B cell (primary cell): ENCODE measurements around the gene FNDC11. TPM values are rescaled to one million over a fixed set of nuclear protein-coding genes. Genes with fewer than 3 reads are reported as not detected.

ENCODE experiments used
- ATAC-seq: fragments of 200-7000 bp; cut with Tn5 transposase; one replicate; pipeline ENCODE4 v1.10.0; 2021; ENCODE audit warnings: low read depth, mild to moderate bottlenecking, moderate number of reproducible peaks, moderate library complexity
- CTCF ChIA-PET: fragments of 350-600 bp; sonication (Branson Sonifier 250); formaldehyde crosslinking; loops from one replicate; lab custom pipeline; 2021; ENCODE audit warnings: antibody characterized with exemption, inconsistent platforms; lab: Charles Lee
- POLR2A ChIA-PET: fragments of 350-600 bp; sonication (Branson Sonifier 250); formaldehyde crosslinking; loops from one replicate; lab custom pipeline; 2021; ENCODE audit warnings: antibody characterized with exemption; lab: Charles Lee
- DNase-seq: peaks from one replicate; pipeline ENCODE4 v3.0.0; 2013
- H2AFZ ChIP-seq: 2 replicates; pipeline ENCODE4 v1.6.1; 2012; ENCODE audit warnings: mild to moderate bottlenecking, low read depth, low read length; ENCODE audit not compliant: insufficient read depth, poor library complexity, severe bottlenecking
- H3K27ac ChIP-seq, 2 donors: 1 replicate in 1 of 2; 2 replicates in 1 of 2; pipeline ENCODE4 v1.5.1; 2012 to 2013; ENCODE audit warnings: low read length in 2 of 2, mild to moderate bottlenecking in 2 of 2, moderate library complexity in 1 of 2
- H3K27me3 ChIP-seq, 4 experiments: fragments of 200-600 bp in 1 of 4; sonication (generic) in 1 of 4; replicated peaks in 1 of 4; 1 replicate in 2 of 4; 2 replicates in 2 of 4; pipeline versions ENCODE4 v1.6.1 to v1.7.0; 2013 to 2016; ENCODE audit warnings: low read length in 3 of 4, mild to moderate bottlenecking in 2 of 4, mixed read lengths in 1 of 4, moderate library complexity in 1 of 4; ENCODE audit not compliant: insufficient read depth in 4 of 4, control insufficient read depth in 3 of 4; ENCODE audit errors: control extremely low read depth in 1 of 4
- H3K36me3 ChIP-seq, 2 experiments: replicated peaks in 1 of 2; 1 replicate in 1 of 2; 2 replicates in 1 of 2; pipeline versions ENCODE4 v1.6.1 to v1.7.1; 2013; ENCODE audit warnings: low read length in 1 of 2; ENCODE audit not compliant: insufficient read depth in 2 of 2, control insufficient read depth in 1 of 2; ENCODE audit errors: control extremely low read depth in 1 of 2, extremely low read depth in 1 of 2
- H3K4me1 ChIP-seq, 2 donors: fragments of 200-600 bp in 1 of 2; sonication (generic) in 1 of 2; 1 replicate in 1 of 2; 2 replicates in 1 of 2; pipeline versions ENCODE4 v1.5.1 to v1.6.1; 2013 to 2017; ENCODE audit warnings: low read length in 2 of 2; ENCODE audit not compliant: control insufficient read depth in 2 of 2, insufficient read depth in 2 of 2
- H3K4me2 ChIP-seq: replicated peaks from 2 replicates; pipeline ENCODE3; 2012; ENCODE audit warnings: mild to moderate bottlenecking, low read depth, low read length; ENCODE audit not compliant: poor library complexity, severe bottlenecking
- H3K4me3 ChIP-seq, 5 experiments: fragments of 200-600 bp in 1 of 5; sonication (generic) in 1 of 5; 1 replicate in 3 of 5; 2 replicates in 2 of 5; pipeline versions ENCODE4 v1.5.1 to v1.7.0; 2011 to 2016; ENCODE audit warnings: low read length in 4 of 5, mild to moderate bottlenecking in 4 of 5, low read depth in 2 of 5, control low read depth in 1 of 5, moderate library complexity in 1 of 5; ENCODE audit not compliant: insufficient read depth in 1 of 5; ENCODE audit errors: control extremely low read depth in 1 of 5, extremely low read depth in 1 of 5
- H3K79me2 ChIP-seq: fragments of 200-600 bp; sonication (generic); one replicate; pipeline ENCODE4 v1.6.0; 2016; ENCODE audit warnings: low read length; ENCODE audit not compliant: control insufficient read depth, insufficient read depth
- H3K9ac ChIP-seq: fragments of 200-600 bp; sonication (generic); 2 replicates; pipeline ENCODE4 v1.6.1; 2017; ENCODE audit warnings: mild to moderate bottlenecking, low read length, moderate library complexity
- H3K9me3 ChIP-seq, 3 donors: one replicate each; pipeline versions ENCODE4 v1.6.1 to v1.7.1; 2013; ENCODE audit warnings: low read length in 2 of 3; ENCODE audit not compliant: control insufficient read depth in 2 of 3, insufficient read depth in 1 of 3; ENCODE audit errors: control extremely low read depth in 1 of 3
- H4K20me1 ChIP-seq: 2 replicates; pipeline ENCODE4 v1.6.0; 2012; ENCODE audit warnings: mild to moderate bottlenecking, low read length; ENCODE audit not compliant: insufficient read depth, control insufficient read depth, poor library complexity, severe bottlenecking
- H3K27ac Mint-ChIP-seq: one replicate; pipeline ENCODE4 v1.8.0; 2021; ENCODE audit warnings: mixed read lengths
- H3K27me3 Mint-ChIP-seq: one replicate; pipeline ENCODE4 v1.8.0; 2021; ENCODE audit warnings: mixed read lengths
- H3K4me1 Mint-ChIP-seq: one replicate; pipeline ENCODE4 v1.8.0; 2021; ENCODE audit warnings: mixed read lengths
- H3K4me3 Mint-ChIP-seq: one replicate; pipeline ENCODE4 v1.8.0; 2021; ENCODE audit warnings: mixed read lengths
- H3K9me3 Mint-ChIP-seq: one replicate; pipeline ENCODE4 v1.8.0; 2022; ENCODE audit warnings: mixed read lengths; ENCODE audit not compliant: insufficient read depth
- CTCF ChIP-seq: fragments of 200-600 bp; IDR thresholded peaks from one replicate; pipeline ENCODE4 v1.8.0; 2022; ENCODE audit warnings: antibody characterized with exemption, mild to moderate bottlenecking
- EZH2 ChIP-seq: IDR thresholded peaks from 2 replicates; pipeline ENCODE4 v1.6.1; 2012; ENCODE audit warnings: borderline replicate concordance, low read depth, mild to moderate bottlenecking, moderate library complexity, low read length; ENCODE audit not compliant: insufficient read depth, poor library complexity, severe bottlenecking
- WGBS: methylation state at CpG from one replicate; pipeline ENCODE4 v1.1.5; 2013; ENCODE audit warnings: missing lambda C conversion rate; ENCODE audit not compliant: insufficient coverage; 5-methylcytosine and 5-hydroxymethylcytosine counted together
- intact Hi-C: fragments of 100-400 bp; cut with micrococcal nuclease; formaldehyde crosslinking; loops from one replicate; pipeline ENCODE4 v1.10.0; 2022
- polyA plus RNA-seq: library from polyadenylated mRNA; depleted of rRNA; stranded (reverse); fragments of >200 nt; gene quantifications from 2 replicates; pipeline ENCODE4 v1.2.3, GENCODE V29; 2012
- total RNA-seq, 2 donors: library from RNA; stranded (reverse); fragments of 120-200 nt in 1 of 2; gene quantifications; 1 replicate in 1 of 2; 2 replicates in 1 of 2; pipeline versions ENCODE4 v1.2.3 to v1.2.4, GENCODE V29; 2013 to 2022

Gene FNDC11
- total and polyA plus RNA-seq, 2 donors (not counting 1 experiment from before 2014, with no cell fraction given), result 3.8 to 34.2 TPM

GRCh38 chr20:63531686-63532448, 22.1 kb upstream of the FNDC11 start:
- Histone ChIP-seq H4K20me1 (no peaks in the 10 kb centered on the region), H3K4me1 (peaks cover 3 to 7% of the 10 kb centered on the region in 2 donors), H3K4me2 (no peak overlapping the region), H3K9me3 (peaks cover 0 to 3% (median 0%) of the 10 kb centered on the region in 3 donors), H3K27ac (no peak overlapping the region), H3K27me3 (peaks cover 0 to 6% (median 0%) of the 10 kb centered on the region in 4 experiments), H3K36me3 (no peaks in the 10 kb centered on the region), H3K79me2 (no peaks in the 10 kb centered on the region), H3K9ac (no peak overlapping the region), H2AFZ (no peak overlapping the region), H3K4me3 (no peak overlapping the region)
- no peak for ATAC-seq
- H3K27me3 Mint-ChIP-seq, result no peaks in the 10 kb centered on the region
- H3K27ac Mint-ChIP-seq, result no peak overlapping the region
- intact Hi-C loops, result no loop called here
- TF ChIP-seq CTCF, result no peak
- H3K4me3 Mint-ChIP-seq, result no peak overlapping the region
- no peaks in the 10 kb centered on the region for H3K9me3 Mint-ChIP-seq
- WGBS, result 92% methylated on average over 23 of the region's 27 CpGs
- peaks cover 13% of the 10 kb centered on the region for H3K4me1 Mint-ChIP-seq
- POLR2A ChIA-PET, result interaction anchor here (0.6 to 1.1 kb wide), 4 partner anchors 10 to 327 kb away, joined by 3 to 7 read pairs (median 6); partner anchors contain the start of gene SLC2A4RG
- peak; percentile 17 for DNase-seq
- CTCF ChIA-PET, result interaction anchor here (1.1 kb wide), 1 partner anchor 442 kb away, joined by 3 read pairs; no protein-coding TSS in a partner anchor

- no peak overlapping the region for H3K9ac ChIP-seq
- peaks cover 0 to 3% (median 0%) of the 10 kb centered on the region in 3 donors for H3K9me3 ChIP-seq
- 76% methylated on average over 24 of the region's 24 CpGs for WGBS
- no peak overlapping the region for H3K4me2 ChIP-seq
- no peaks in the 10 kb centered on the region for H4K20me1 ChIP-seq
- intact Hi-C loops, result no loop called here
- Mint-ChIP-seq H3K9me3 (no peaks in the 10 kb centered on the region), H3K4me3 (no peak overlapping the region), H3K4me1 (peaks cover 13% of the 10 kb centered on the region), H3K27me3 (no peaks in the 10 kb centered on the region), H3K27ac (no peak overlapping the region)
- no peak overlapping the region for H3K4me3 ChIP-seq
- TF ChIP-seq CTCF, result no peak
- TF ChIP-seq EZH2, result no peak
- H3K79me2 ChIP-seq, result no peaks in the 10 kb centered on the region
- ATAC-seq (no peak), DNase-seq (peak; percentile 9)
- peaks cover 0 to 6% (median 0%) of the 10 kb centered on the region in 4 experiments for H3K27me3 ChIP-seq
- H3K4me1 ChIP-seq, result peaks cover 10 to 13% of the 10 kb centered on the region in 2 donors
- ChIA-PET POLR2A (interaction anchor here (0.6 kb wide), 1 partner anchor 207 kb away, joined by 3 read pairs; the partner anchor contains the start of gene SLC2A4RG), CTCF (interaction anchor here (1.1 kb wide), 1 partner anchor 441 kb away, joined by 3 read pairs; no protein-coding TSS in a partner anchor)
- H2AFZ ChIP-seq, result no peak overlapping the region
- no peak overlapping the region for H3K27ac ChIP-seq
- H3K36me3 ChIP-seq, result no peaks in the 10 kb centered on the region
Measured at GRCh38 chr20:63532449-63532971, 21.4 kb upstream of the FNDC11 start.
